Fibroblast of mammary gland (primary cell): ENCODE measurements around the gene EGR1.
A peak's percentile ranks its signal among the peaks of the same experiment; 100 is the strongest.
"Not testable (repeated sequence)": the region's sequence is repeated elsewhere in the genome, so short reads cannot be mapped to it uniquely, and the experiment has no call there.

Experiments used
- DNase-seq: peaks from one replicate; pipeline ENCODE4 v3.0.0-alpha.2; 2010; ENCODE audit warnings: low read depth
- H3K4me3 ChIP-seq: 2 replicates; pipeline ENCODE4 v1.5.1; 2011; ENCODE audit warnings: low read depth, mild to moderate bottlenecking, low read length, moderate library complexity; ENCODE audit not compliant: control insufficient read depth
- TF ChIP-seq, protein P1 (sequence below): conservative IDR thresholded peaks from 2 replicates; pipeline ENCODE4 v1.5.1; 2011; ENCODE audit warnings: low read depth, low read length, inconsistent platforms; ENCODE audit not compliant: control insufficient read depth, insufficient read depth

Gene EGR1

DNA sequence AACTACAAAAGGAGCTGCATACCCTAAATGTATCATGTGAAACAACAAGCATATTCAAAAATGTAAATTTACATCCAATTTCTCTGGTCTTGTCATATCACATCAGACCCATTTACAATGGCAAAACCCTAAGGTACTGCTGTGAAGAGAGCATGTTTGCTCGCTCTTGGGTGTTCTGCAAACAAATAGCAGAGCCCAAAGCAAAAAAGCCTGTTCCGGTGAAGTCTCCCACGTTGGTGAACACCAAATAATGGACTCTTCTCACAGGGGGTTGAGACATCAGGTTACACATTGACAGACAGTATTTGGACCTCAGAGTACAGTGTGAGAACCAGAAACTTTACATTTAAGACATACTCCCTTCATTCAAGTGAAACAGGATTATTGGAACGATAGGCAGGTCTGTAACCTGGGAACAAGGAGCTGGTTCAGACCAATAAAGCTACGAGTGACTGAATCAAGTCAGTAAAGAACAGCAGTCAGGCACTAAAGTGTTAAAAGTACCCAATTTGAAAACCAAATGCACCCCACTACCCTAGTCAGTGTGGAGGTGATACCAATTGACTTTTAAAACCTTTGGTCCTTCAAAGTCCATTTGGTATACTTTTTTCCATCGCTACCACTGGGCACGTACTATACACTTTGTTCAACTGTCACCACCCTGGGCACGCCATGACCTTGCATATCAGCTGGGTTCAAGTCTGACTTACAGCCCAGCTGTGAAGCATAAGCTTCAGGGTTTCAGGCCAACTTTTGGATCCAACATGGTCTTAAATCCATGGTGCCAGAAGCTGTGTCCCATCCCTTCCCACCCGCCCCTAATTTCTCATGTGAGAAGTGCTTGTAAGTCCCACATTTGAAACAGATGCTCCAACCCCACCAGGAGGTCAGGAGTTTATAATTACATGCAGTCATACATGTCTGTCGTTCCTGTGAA, 41.4 kb downstream of the EGR1 start:
- TF ChIP-seq, protein P1, sequence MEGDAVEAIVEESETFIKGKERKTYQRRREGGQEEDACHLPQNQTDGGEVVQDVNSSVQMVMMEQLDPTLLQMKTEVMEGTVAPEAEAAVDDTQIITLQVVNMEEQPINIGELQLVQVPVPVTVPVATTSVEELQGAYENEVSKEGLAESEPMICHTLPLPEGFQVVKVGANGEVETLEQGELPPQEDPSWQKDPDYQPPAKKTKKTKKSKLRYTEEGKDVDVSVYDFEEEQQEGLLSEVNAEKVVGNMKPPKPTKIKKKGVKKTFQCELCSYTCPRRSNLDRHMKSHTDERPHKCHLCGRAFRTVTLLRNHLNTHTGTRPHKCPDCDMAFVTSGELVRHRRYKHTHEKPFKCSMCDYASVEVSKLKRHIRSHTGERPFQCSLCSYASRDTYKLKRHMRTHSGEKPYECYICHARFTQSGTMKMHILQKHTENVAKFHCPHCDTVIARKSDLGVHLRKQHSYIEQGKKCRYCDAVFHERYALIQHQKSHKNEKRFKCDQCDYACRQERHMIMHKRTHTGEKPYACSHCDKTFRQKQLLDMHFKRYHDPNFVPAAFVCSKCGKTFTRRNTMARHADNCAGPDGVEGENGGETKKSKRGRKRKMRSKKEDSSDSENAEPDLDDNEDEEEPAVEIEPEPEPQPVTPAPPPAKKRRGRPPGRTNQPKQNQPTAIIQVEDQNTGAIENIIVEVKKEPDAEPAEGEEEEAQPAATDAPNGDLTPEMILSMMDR, result no peak
- no peak overlapping the region for H3K4me3 ChIP-seq
- no peak for DNase-seq

DNA sequence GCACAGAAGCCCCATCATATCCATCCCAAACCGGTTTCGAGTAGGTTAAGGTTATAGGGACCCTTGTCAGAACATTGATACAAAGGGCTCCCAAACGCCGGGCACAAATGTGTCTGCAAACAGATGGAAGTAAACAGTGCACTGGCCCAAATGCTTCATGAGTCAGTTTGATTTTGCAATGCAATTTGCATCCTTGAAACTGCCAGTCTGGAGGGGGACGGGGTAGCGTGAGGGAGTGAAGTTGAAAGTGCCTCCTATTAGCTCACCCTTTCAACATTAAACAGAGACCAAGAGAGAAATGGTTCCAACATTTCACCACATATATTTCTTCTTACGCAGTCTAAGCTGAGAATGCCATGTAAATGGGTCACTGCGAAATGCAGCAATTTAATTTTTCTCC, 42.2 kb downstream of the EGR1 start:
- peak; percentile 73 for DNase-seq

DNA sequence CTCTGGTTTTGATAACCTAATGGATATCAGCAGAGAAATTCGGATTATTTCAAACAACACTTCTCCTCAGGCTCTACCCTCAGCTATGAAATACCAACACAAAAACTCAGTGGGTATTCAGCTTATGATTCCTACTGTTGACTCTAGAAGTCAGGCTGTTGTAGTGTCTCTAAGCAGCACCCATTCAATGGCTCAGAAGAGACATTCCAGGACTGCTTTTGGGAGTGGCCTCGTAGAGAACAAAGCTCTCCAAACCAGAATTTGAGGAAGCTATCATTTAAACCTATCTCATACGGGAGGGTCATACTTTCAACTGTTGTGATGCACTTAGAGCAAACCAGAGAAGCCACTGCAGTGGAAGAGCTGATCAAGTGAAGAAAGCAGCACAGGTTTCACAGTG, 43.7 kb downstream of the EGR1 start:
- H3K4me3 ChIP-seq, result no peak overlapping the region
- no peak for DNase-seq
- TF ChIP-seq, protein P1, result no peak

More for the DNA sequence above, 42.2 kb downstream of the EGR1 start:
- H3K4me3 ChIP-seq, result not testable (repeated sequence)

DNA sequence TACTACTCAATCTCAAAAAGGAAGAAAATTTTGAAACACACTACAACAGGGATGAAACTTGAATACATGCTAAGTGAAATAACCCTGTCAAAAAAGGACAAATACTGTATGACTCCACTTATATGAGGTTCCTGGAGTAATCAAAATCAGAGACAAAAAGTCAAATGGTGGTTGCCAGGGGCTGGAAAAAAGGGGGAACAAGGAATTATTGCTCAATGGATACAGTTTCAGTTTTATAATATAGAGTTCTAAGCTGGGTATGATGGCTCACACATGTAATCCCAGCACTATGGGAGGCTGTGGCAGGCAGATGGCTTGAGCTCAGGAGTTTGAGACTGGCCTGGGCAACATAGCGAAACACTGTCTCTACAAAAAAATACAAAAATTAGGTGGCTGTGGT, 48.7 kb downstream of the EGR1 start:
- no peak overlapping the region for H3K4me3 ChIP-seq
- TF ChIP-seq, protein P1, result no peak
- no peak for DNase-seq

DNA sequence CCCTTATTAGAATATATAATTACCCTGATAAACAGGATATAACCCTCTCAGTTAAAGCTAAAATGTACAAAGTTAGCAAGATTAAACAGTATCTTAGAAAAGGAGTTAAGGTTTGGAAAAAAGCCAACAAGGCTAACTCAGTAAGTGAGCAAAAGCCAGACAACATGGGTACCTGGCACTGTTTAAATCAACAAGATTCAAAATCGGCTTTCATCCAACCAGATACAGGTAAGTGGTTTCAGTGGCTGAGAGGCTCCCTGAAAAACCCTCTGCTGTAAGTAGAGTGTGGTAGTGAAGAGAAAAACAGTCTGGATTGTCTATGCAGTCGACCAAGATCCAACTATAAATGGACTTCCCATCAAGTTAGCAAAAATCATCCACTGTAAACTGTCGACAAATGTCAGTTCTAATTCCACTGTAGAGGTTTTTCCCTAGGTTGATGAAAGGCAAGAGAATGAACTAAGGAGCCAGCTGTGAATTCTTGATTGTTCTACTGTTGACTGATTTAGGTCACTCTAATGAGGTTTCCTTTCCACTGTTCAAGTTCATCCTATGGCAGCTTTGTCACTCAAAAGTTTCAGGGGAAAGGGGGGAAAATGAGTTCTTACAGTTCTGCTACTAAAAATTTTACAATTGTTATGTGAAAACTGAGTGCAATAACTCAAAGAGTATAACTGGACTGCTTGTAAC, 50.4 kb downstream of the EGR1 start:
- TF ChIP-seq, protein P1, result no peak
- no peak for DNase-seq
- no peak overlapping the region for H3K4me3 ChIP-seq

DNA sequence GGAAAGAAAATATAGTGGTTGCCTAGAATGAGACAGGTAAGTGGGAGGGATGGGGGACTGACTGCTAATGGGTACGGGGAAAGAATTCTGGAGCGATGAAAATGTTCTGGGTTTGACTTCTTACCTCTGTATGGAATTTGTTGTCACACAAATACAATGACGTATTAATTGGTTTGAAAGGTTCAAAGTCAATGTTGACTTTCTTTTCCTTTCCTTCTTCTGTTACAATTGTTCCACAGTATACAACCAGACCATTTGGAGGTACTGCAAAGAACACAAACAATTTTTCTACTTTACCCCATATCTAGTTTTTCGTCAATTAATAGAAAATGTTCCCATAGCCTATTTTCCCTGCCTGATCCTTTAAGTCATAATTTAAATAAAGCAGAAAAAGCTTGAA, 52.2 kb downstream of the EGR1 start:
- no peak for DNase-seq
- TF ChIP-seq, protein P1, result no peak
- no peak overlapping the region for H3K4me3 ChIP-seq
